HEK293 (cell line): Measurements from ENCODE around the gene CLN5.
A peak's percentile ranks its signal among the peaks of the same experiment; 100 is the strongest.

Experiments
- CTCF ChIA-PET: fragments of 350-600 bp; formaldehyde crosslinking; extraction: SDS; loops from one replicate; lab custom pipeline; 2021; ENCODE audit warnings: antibody characterized with exemption; lab: Yijun Ruan, JAX
- POLR2A ChIA-PET: fragments of 300-600 bp; formaldehyde crosslinking; extraction: SDS; loops from one replicate; lab custom pipeline; 2020; ENCODE audit warnings: antibody characterized with exemption, inconsistent platforms; lab: Yijun Ruan, JAX
- H3K27ac ChIP-seq: fragments of 200-500 bp; sonication (Bioruptor generic); 2 replicates; pipeline ENCODE4 v1.5.1; 2014; ENCODE audit warnings: low read depth, low read length, control low read depth, inconsistent platforms; ENCODE audit errors: extremely low read depth
- H3K36me3 ChIP-seq, 2 experiments: fragments of 200-500 bp in 1 of 2; sonication (Bioruptor generic) in 1 of 2; 1 replicate in 1 of 2; 2 replicates in 1 of 2; pipeline ENCODE4 v1.5.1; 2014 to 2017; ENCODE audit warnings: inconsistent platforms in 2 of 2, low read length in 2 of 2; ENCODE audit not compliant: control insufficient read depth in 2 of 2, insufficient read depth in 1 of 2
- H3K4me1 ChIP-seq: fragments of 200-500 bp; sonication (Bioruptor generic); 2 replicates; pipeline ENCODE4 v1.5.1; 2014; ENCODE audit warnings: mild to moderate bottlenecking, low read length, inconsistent platforms; ENCODE audit not compliant: control insufficient read depth, insufficient read depth
- H3K4me3 ChIP-seq: 2 replicates; pipeline ENCODE4 v1.5.1; 2011; ENCODE audit warnings: low read depth, mild to moderate bottlenecking, control low read depth, low read length, moderate library complexity
- H3K9me3 ChIP-seq: fragments of 200-500 bp; sonication (Bioruptor generic); 2 replicates; pipeline ENCODE4 v1.5.1; 2014; ENCODE audit warnings: low read depth, low read length, inconsistent platforms; ENCODE audit not compliant: control insufficient read depth, insufficient read depth
- GLIS2 ChIP-seq: fragments of 450-650 bp; formaldehyde crosslinking; IDR thresholded peaks from 2 replicates; pipeline ENCODE4 v1.5.1; 2016; ENCODE audit warnings: missing biosample characterization, missing genetic modification characterization
- KLF1 ChIP-seq: fragments of 450-650 bp; formaldehyde crosslinking; IDR thresholded peaks from 2 replicates; pipeline ENCODE4 v1.5.1; 2016; ENCODE audit warnings: missing biosample characterization, missing genetic modification characterization
- KLF8 ChIP-seq: fragments of 450-650 bp; formaldehyde crosslinking; IDR thresholded peaks from 2 replicates; pipeline ENCODE4 v1.5.1; 2016; ENCODE audit warnings: missing biosample characterization, missing genetic modification characterization
- PATZ1 ChIP-seq: fragments of 450-650 bp; formaldehyde crosslinking; IDR thresholded peaks from 2 replicates; pipeline ENCODE4 v1.5.1; 2016; ENCODE audit warnings: missing biosample characterization, missing genetic modification characterization
- ZBTB17 ChIP-seq: fragments of 450-650 bp; formaldehyde crosslinking; IDR thresholded peaks from 2 replicates; pipeline ENCODE4 v1.5.1; 2016; ENCODE audit warnings: missing biosample characterization, missing genetic modification characterization
- ZFP37 ChIP-seq: fragments of 450-650 bp; formaldehyde crosslinking; IDR thresholded peaks from 2 replicates; pipeline ENCODE4 v1.5.1; 2016; ENCODE audit warnings: missing biosample characterization, missing genetic modification characterization
- ZNF121 ChIP-seq: fragments of 450-650 bp; formaldehyde crosslinking; IDR thresholded peaks from 2 replicates; pipeline ENCODE4 v1.5.1; 2016; ENCODE audit warnings: missing biosample characterization, missing genetic modification characterization
- ZNF174 ChIP-seq: fragments of 450-650 bp; formaldehyde crosslinking; IDR thresholded peaks from 2 replicates; pipeline ENCODE4 v1.5.0; 2017; ENCODE audit warnings: missing biosample characterization, mild to moderate bottlenecking, missing genetic modification characterization
- ZNF2 ChIP-seq: fragments of 450-650 bp; formaldehyde crosslinking; IDR thresholded peaks from 2 replicates; pipeline ENCODE4 v1.5.1; 2016; ENCODE audit warnings: missing biosample characterization, missing genetic modification characterization
- ZNF211 ChIP-seq: fragments of 450-650 bp; formaldehyde crosslinking; IDR thresholded peaks from 2 replicates; pipeline ENCODE4 v1.5.1; 2016; ENCODE audit warnings: low read depth, missing biosample characterization, missing genetic modification characterization
- ZNF324 ChIP-seq: fragments of 450-650 bp; formaldehyde crosslinking; IDR thresholded peaks from 2 replicates; pipeline ENCODE4 v1.5.1; 2016; ENCODE audit warnings: missing biosample characterization, missing genetic modification characterization
- ZNF501 ChIP-seq: fragments of 450-650 bp; formaldehyde crosslinking; IDR thresholded peaks from 2 replicates; pipeline ENCODE4 v1.5.1; 2016; ENCODE audit warnings: missing biosample characterization, missing genetic modification characterization
- ZNF561 ChIP-seq: fragments of 450-650 bp; IDR thresholded peaks from 2 replicates; pipeline ENCODE4 v1.5.1; 2018; ENCODE audit warnings: missing biosample characterization, missing genetic modification characterization, borderline replicate concordance
- ZNF596 ChIP-seq: fragments of 450-650 bp; IDR thresholded peaks from 2 replicates; pipeline ENCODE4 v1.5.0; 2018; ENCODE audit warnings: missing biosample characterization, mild to moderate bottlenecking, missing genetic modification characterization, moderate library complexity
- ZNF600 ChIP-seq: fragments of 450-650 bp; formaldehyde crosslinking; IDR thresholded peaks from 2 replicates; pipeline ENCODE4 v1.5.1; 2016; ENCODE audit warnings: missing biosample characterization, missing genetic modification characterization
- ZNF610 ChIP-seq: fragments of 450-650 bp; formaldehyde crosslinking; IDR thresholded peaks from 2 replicates; pipeline ENCODE4 v1.5.1; 2016; ENCODE audit warnings: missing biosample characterization, missing genetic modification characterization, borderline replicate concordance
- ZNF654 ChIP-seq: fragments of 450-650 bp; formaldehyde crosslinking; IDR thresholded peaks from 2 replicates; pipeline ENCODE4 v1.5.1; 2016; ENCODE audit warnings: low read depth, missing biosample characterization, missing genetic modification characterization
- ZNF660 ChIP-seq: fragments of 450-650 bp; IDR thresholded peaks from 2 replicates; pipeline ENCODE4 v1.5.1; 2018; ENCODE audit warnings: missing biosample characterization, mild to moderate bottlenecking, missing genetic modification characterization
- ZNF664 ChIP-seq: fragments of 450-650 bp; formaldehyde crosslinking; IDR thresholded peaks from 2 replicates; pipeline ENCODE4 v1.5.1; 2016; ENCODE audit warnings: missing biosample characterization, missing genetic modification characterization
- TF ChIP-seq, protein P1 (sequence below): fragments of 450-650 bp; formaldehyde crosslinking; IDR thresholded peaks from 2 replicates; pipeline ENCODE4 v1.5.1; 2016; ENCODE audit warnings: missing biosample characterization, missing genetic modification characterization
- TF ChIP-seq, protein P2 (sequence below): fragments of 450-650 bp; formaldehyde crosslinking; IDR thresholded peaks from 2 replicates; pipeline ENCODE4 v1.5.1; 2016; ENCODE audit warnings: missing biosample characterization, missing genetic modification characterization
- TF ChIP-seq, protein P3 (sequence below): fragments of 450-650 bp; formaldehyde crosslinking; IDR thresholded peaks from 2 replicates; pipeline ENCODE4 v1.5.1; 2016; ENCODE audit warnings: missing biosample characterization, missing genetic modification characterization
- TF ChIP-seq, protein P4 (sequence below): fragments of 450-650 bp; formaldehyde crosslinking; IDR thresholded peaks from 2 replicates; pipeline ENCODE4 v1.5.1; 2016; ENCODE audit warnings: missing biosample characterization, missing genetic modification characterization

Gene CLN5

GRCh38 chr13:76976490-76976889 lies 15.4 kb upstream of the CLN5 start (continued):
- TF ChIP-seq, protein P1, sequence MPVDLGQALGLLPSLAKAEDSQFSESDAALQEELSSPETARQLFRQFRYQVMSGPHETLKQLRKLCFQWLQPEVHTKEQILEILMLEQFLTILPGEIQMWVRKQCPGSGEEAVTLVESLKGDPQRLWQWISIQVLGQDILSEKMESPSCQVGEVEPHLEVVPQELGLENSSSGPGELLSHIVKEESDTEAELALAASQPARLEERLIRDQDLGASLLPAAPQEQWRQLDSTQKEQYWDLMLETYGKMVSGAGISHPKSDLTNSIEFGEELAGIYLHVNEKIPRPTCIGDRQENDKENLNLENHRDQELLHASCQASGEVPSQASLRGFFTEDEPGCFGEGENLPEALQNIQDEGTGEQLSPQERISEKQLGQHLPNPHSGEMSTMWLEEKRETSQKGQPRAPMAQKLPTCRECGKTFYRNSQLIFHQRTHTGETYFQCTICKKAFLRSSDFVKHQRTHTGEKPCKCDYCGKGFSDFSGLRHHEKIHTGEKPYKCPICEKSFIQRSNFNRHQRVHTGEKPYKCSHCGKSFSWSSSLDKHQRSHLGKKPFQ (tag by site-specific recombination): no peak

DNA sequence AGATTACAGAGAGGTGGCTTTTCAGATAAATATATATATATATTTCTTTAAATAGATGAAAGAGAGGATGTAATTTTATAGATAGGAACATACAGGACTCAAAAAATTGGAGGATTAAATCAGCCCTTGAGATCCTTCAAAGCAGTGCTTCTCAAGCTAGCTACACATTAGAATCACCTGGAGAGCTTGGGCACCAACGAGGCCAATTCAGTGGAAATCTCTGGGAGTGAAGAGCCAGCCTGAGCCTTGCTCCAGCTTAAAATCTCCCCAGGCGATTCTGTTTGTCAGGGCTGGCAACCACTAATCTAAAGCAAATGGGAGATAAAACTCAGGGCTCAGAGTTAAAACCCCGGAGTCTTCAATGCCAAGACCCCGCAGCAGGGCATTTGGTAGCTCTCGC lies 15.0 kb upstream of the CLN5 start:
- peaks cover 4% of the 10 kb centered on the region; the same call in 1 of the 2 replicates for H3K4me1 ChIP-seq
- ChIA-PET CTCF (interaction anchor here (0.7 to 1.4 kb wide), 4 partner anchors 14 to 91 kb away, joined by 3 to 5 read pairs (median 4); no protein-coding TSS in a partner anchor), POLR2A (interaction anchor here (0.7 to 0.9 kb wide), 2 partner anchors 13 to 50 kb away, joined by 3 to 4 read pairs; partner anchors contain the start of gene FBXL3)
- H3K4me3 ChIP-seq: no peak overlapping the region
- H3K36me3 ChIP-seq: no peaks in the 10 kb centered on the region
- no peak overlapping the region; the same call in 1 of the 2 replicates for H3K27ac ChIP-seq
- no peaks in the 10 kb centered on the region for H3K9me3 ChIP-seq
- TF ChIP-seq, protein P2, sequence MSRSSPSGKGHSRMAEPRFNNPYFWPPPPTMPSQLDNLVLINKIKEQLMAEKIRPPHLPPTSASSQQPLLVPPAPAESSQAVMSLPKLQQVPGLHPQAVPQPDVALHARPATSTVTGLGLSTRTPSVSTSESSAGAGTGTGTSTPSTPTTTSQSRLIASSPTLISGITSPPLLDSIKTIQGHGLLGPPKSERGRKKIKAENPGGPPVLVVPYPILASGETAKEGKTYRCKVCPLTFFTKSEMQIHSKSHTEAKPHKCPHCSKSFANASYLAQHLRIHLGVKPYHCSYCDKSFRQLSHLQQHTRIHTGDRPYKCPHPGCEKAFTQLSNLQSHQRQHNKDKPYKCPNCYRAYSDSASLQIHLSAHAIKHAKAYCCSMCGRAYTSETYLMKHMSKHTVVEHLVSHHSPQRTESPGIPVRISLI (tag by site-specific recombination): 0 out of 2 replicates have a peak, but pooled peaks have one; percentile 10
- no peak for TF ChIP-seq ZNF664 (tag by site-specific recombination)
- TF ChIP-seq ZNF654 (tag by site-specific recombination): no peak
- TF ChIP-seq, protein P3, sequence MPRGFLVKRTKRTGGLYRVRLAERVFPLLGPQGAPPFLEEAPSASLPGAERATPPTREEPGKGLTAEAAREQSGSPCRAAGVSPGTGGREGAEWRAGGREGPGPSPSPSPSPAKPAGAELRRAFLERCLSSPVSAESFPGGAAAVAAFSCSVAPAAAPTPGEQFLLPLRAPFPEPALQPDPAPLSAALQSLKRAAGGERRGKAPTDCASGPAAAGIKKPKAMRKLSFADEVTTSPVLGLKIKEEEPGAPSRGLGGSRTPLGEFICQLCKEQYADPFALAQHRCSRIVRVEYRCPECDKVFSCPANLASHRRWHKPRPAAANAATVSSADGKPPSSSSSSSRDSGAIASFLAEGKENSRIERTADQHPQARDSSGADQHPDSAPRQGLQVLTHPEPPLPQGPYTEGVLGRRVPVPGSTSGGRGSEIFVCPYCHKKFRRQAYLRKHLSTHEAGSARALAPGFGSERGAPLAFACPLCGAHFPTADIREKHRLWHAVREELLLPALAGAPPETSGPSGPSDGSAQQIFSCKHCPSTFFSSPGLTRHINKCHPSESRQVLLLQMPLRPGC (tag by site-specific recombination): no peak
- no peak for TF ChIP-seq ZNF596 (tag by site-specific recombination)

- Histone ChIP-seq H3K9me3 (no peaks in the 10 kb centered on the region), H3K36me3 (no peaks in the 10 kb centered on the region), H3K27ac (no peak overlapping the region), H3K4me3 (no peak overlapping the region; the same call in none of the 2 replicates), H3K4me1 (peaks cover 4% of the 10 kb centered on the region; the same call in 1 of the 2 replicates)
- ChIA-PET POLR2A (interaction anchor here (0.9 kb wide), 1 partner anchor 12 kb away, joined by 3 read pairs; the partner anchor contains the start of gene CLN5), CTCF (interaction anchor here (0.6 to 2.5 kb wide), 34 partner anchors 9 to 1365 kb away, joined by 3 to 30 read pairs (median 4); partner anchors contain the start of gene CLN5)
- TF ChIP-seq PATZ1 (peak; percentile 65), ZNF2 (tag by site-specific recombination) (0 out of 2 replicates have a peak, but pooled peaks have one; percentile 30), ZNF610 (tag by site-specific recombination) (0 out of 2 replicates have a peak, but pooled peaks have one; percentile 52), ZNF600 (tag by site-specific recombination) (peak; percentile 31; the same call in 1 of the 2 replicates), ZBTB17 (tag by site-specific recombination) (peak; percentile 48), KLF1 (peak; percentile 27; the same call in 1 of the 2 replicates), ZNF561 (tag by site-specific recombination) (0 out of 2 replicates have a peak, but pooled peaks have one; percentile 32), ZNF121 (tag by site-specific recombination) (no peak), ZNF660 (peak; percentile 59; the same call in 1 of the 2 replicates), ZFP37 (0 out of 2 replicates have a peak, but pooled peaks have one; percentile 52), KLF8 (tag by site-specific recombination) (0 out of 2 replicates have a peak, but pooled peaks have one; percentile 36), ZNF501 (tag by site-specific recombination) (peak; percentile 64; the same call in 1 of the 2 replicates), ZNF654 (tag by site-specific recombination) (peak; percentile 37), ZNF211 (tag by site-specific recombination) (no peak), ZNF174 (tag by site-specific recombination) (no peak), GLIS2 (tag by site-specific recombination) (peak; percentile 50; the same call in 1 of the 2 replicates), ZNF324 (no peak)
- TF ChIP-seq, protein P4, sequence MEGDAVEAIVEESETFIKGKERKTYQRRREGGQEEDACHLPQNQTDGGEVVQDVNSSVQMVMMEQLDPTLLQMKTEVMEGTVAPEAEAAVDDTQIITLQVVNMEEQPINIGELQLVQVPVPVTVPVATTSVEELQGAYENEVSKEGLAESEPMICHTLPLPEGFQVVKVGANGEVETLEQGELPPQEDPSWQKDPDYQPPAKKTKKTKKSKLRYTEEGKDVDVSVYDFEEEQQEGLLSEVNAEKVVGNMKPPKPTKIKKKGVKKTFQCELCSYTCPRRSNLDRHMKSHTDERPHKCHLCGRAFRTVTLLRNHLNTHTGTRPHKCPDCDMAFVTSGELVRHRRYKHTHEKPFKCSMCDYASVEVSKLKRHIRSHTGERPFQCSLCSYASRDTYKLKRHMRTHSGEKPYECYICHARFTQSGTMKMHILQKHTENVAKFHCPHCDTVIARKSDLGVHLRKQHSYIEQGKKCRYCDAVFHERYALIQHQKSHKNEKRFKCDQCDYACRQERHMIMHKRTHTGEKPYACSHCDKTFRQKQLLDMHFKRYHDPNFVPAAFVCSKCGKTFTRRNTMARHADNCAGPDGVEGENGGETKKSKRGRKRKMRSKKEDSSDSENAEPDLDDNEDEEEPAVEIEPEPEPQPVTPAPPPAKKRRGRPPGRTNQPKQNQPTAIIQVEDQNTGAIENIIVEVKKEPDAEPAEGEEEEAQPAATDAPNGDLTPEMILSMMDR (tag by site-specific recombination): peak; percentile 87
Measured at GRCh38 chr13:76980075-76980718, 11.7 kb upstream of the CLN5 start.
